ENCODE data around the gene SLC11A1.

Gene SLC11A1

DNA sequence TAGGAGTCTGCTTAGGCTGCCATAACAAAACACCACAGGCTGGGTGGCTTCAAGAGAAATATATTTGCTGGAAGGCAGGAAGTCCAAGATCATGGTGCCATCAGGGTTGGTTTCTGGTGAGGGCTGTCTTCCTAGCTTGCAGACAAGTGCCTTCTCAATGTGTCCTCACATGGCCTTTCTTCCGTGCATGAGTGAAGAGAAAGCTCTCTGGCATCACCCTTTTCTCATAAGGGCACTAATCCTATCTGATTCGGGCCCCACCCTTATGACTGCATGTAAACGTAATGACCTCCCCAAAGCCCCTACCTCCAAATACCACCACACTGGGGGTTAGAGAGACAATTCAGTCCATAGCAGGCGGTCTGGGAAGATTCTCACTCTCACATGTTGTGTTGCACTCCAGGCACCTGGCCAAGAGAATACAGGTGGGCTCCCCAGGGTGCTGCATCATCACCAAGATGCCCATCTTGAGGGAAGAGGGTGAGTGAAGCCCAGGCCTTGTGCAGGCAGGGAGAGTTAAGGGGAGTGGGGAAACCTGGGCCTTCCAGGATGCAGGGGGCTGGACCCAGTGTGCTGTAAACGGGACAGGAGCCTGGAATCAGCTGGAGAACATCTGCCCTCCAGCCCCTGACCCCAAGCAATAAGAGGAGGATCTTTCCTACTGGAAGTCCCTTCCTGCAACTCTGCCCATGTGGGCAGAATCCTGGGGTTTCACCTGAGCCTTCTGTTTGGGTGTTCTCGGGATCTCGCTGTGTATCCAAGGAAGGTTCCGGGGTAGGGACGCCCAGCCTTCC is 15.3 kb upstream of the SLC11A1 start:
- no peak for DNase-seq (ENCODE audit: low read depth, low spot score)

DNA sequence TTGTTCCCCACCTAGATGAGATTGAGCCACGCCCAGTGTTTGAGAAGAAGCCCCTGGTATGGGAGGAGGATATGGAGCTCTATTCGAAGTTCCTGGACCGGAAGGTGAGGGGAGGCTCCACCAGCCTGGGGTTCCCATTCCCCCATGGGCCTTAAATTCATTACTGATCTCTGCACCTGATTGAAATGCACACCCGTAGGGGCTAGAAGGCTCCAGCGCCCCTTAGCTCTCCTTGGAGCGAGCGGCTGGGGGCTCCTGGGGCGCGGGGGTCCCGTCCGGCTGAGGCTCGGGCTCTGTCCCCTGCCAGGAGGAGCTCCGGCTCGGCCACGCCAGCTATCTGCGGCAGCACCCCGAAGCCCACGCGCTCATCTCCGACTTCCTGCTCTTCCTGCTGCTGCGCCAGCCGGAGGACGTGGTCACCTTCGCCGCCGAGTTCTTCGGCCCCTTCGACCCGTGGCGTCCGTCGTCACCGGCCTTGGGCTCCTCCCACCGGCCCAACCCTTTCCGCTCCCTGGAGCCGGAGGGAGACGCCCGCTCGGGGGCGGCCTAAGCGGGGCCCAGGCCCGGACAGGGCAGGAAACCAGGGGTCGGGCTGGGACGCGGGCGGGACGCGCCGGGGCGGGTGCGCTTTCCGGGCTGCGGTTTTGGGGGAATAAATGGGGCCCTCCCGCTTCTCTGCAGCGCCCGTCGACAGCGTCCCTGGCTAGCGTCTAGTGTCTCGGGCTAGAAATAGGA is 14.5 kb upstream of the SLC11A1 start:
- DNase-seq (ENCODE audit: low read depth, low spot score): no peak

DNA sequence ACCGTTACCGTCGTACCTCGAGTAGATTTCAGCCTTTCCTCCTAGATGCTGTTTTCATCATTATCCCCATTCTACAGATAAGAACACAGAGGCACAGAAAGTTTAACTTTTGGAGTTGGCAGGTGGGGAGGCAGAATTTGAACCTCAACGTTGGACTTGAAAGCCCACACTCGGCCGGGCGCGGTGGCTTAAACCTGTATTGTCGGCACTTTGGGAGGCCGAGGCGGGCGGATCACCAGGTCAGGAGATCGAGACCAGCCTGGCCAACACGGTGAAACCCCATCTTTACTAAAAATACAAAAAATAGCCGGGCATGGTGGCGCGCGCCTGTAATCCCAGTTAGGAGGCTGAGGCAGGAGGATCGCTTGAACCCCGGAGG is 13.9 kb upstream of the SLC11A1 start:
- DNase-seq (ENCODE audit: low read depth, low spot score): no peak

DNA sequence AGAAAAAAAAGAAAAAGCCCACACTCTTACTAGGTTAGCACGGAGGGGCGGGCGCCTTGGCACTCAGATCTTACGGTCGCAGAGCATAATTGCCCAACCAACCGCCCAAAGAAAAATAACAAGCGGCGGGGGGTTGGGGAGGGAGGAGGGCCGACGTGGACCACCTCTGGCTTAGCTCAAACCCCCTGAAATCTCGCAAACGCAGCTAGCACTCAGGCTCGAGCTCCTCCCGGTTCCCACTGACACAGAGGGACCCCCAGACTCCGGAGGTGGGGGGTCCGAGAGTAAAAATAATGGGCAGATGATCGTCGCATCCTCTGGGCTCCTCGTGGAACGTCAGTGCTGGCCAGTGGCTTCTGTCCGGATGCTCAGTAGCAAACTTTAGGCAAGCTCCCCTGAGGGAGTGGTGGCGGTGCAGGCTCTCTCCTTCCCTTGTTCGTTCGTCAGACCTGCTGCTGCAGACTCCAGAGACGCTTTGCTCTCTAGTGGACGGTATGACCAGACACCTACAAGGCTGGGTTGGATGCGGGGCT is 13.4 kb upstream of the SLC11A1 start:
- DNase-seq (ENCODE audit: low read depth, low spot score): no peak

GRCh38 chr2:218369330-218369729 is 12.7 kb upstream of the SLC11A1 start:
- no peak for DNase-seq (ENCODE audit: low read depth, low spot score)

GRCh38 chr2:218370410-218371063 is 11.5 kb upstream of the SLC11A1 start:
- no peak for DNase-seq (ENCODE audit: low read depth, low spot score)

DNA sequence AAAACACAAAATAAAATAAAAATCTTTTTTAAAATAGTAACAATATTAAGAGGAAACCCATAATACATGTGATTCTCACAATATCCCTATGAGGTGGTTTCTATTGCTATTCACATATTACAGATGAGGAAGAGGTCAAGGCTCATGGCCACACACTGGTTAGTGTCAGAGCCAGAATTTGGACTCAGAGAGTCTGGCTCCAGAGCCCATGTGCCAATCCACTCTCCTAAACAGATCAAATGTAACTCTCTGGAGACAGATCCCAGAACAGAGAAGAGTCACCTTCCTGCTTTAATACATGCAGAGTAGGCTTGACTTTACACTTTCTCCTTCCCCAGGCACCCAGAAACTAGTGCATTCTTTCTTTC is 10.1 kb upstream of the SLC11A1 start:
- no peak for DNase-seq (ENCODE audit: low read depth, low spot score)

- DNase-seq (ENCODE audit: low read depth, low spot score): no peak
These were observed 7.3 kb upstream of the SLC11A1 start for GRCh38 chr2:218374795-218375194.

- DNase-seq (ENCODE audit: low read depth, low spot score): no peak
These were observed 6.9 kb upstream of the SLC11A1 start for GRCh38 chr2:218375212-218375611.

- no peak for DNase-seq (ENCODE audit: low read depth, low spot score)
These were observed 4.0 kb upstream of the SLC11A1 start for GRCh38 chr2:218378053-218378452.

- DNase-seq (ENCODE audit: low read depth, low spot score): no peak
These were observed 712 bp downstream of the SLC11A1 start for GRCh38 chr2:218382785-218383184.

GRCh38 chr2:218383892-218384519 is 1.9 kb downstream of the SLC11A1 start:
- DNase-seq (ENCODE audit: low read depth, low spot score): no peak

- DNase-seq (ENCODE audit: low read depth, low spot score): no peak
These were observed 2.9 kb downstream of the SLC11A1 start for GRCh38 chr2:218384975-218385374.

- no peak for DNase-seq (ENCODE audit: low read depth, low spot score)
These were observed 4.7 kb downstream of the SLC11A1 start for GRCh38 chr2:218386505-218387368.

GRCh38 chr2:218387369-218388194 is 5.5 kb downstream of the SLC11A1 start:
- DNase-seq (ENCODE audit: low read depth, low spot score): no peak

- DNase-seq (ENCODE audit: low read depth, low spot score): no peak
These were observed 7.5 kb downstream of the SLC11A1 start for GRCh38 chr2:218389333-218390150.

GRCh38 chr2:218391202-218391601 is 9.1 kb downstream of the SLC11A1 start:
- DNase-seq (ENCODE audit: low read depth, low spot score): no peak

DNA sequence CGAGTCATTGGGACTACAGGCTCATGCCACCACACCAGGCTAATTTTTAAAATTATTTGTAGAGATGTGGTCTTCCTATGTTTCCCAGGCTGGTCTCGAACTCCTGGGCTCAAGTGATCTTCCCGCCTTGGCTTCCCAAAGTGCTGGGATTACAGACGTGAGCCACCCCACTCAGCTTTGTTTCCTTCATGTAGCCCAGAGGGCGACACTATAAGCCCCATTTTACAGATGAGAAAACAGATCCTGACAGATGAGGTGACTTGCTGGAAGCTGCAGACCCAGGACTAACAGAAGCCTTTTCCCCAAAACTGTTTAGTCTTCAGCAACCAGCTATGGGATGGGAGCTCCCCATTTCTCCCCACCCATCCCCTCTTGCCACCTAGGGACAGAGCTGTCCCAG is 10.4 kb downstream of the SLC11A1 start:
- no peak for DNase-seq (ENCODE audit: low read depth, low spot score)

GRCh38 chr2:218392891-218393462 is 10.9 kb downstream of the SLC11A1 start:
- no peak for DNase-seq (ENCODE audit: low read depth, low spot score)

All from iPS DF 19.7 (cell line).